ENCODE data around the gene PHGDH.

GRCh38 chr1:119772298-119772697, 60.6 kb downstream of the PHGDH start:
- TF ChIP-seq POLR2AphosphoS5 (IDR thresholded peaks at IDR 0.05; ENCODE audit: low read depth, low read length) (no peak), POLR2A (IDR thresholded peaks at IDR 0.05; ENCODE audit: low read depth, low read length) (no peak)

Data from GM12892 (cell line).